Neuron (in vitro differentiated cells): ENCODE measurements around the gene ANKRD31.

Source experiments
- H2AFZ ChIP-seq: one replicate; pipeline ENCODE4 v1.6.1; 2013; ENCODE audit warnings: low read depth, mild to moderate bottlenecking, inconsistent platforms, low read length, moderate library complexity
- H3K27me3 ChIP-seq: one replicate; pipeline ENCODE4 v1.6.1; 2013; ENCODE audit warnings: low read length; ENCODE audit not compliant: insufficient read depth
- H3K36me3 ChIP-seq: one replicate; pipeline ENCODE4 v1.6.1; 2013; ENCODE audit warnings: low read length; ENCODE audit not compliant: insufficient read depth
- H3K4me1 ChIP-seq: one replicate; pipeline ENCODE4 v1.6.1; 2013; ENCODE audit warnings: low read length; ENCODE audit not compliant: insufficient read depth
- H3K4me3 ChIP-seq: 2 replicates; pipeline ENCODE4 v1.5.1; 2013; ENCODE audit warnings: mild to moderate bottlenecking, low read length, moderate library complexity
- H3K9me3 ChIP-seq: one replicate; pipeline ENCODE4 v1.6.1; 2013; ENCODE audit warnings: low read length

ANKRD31 gene

DNA sequence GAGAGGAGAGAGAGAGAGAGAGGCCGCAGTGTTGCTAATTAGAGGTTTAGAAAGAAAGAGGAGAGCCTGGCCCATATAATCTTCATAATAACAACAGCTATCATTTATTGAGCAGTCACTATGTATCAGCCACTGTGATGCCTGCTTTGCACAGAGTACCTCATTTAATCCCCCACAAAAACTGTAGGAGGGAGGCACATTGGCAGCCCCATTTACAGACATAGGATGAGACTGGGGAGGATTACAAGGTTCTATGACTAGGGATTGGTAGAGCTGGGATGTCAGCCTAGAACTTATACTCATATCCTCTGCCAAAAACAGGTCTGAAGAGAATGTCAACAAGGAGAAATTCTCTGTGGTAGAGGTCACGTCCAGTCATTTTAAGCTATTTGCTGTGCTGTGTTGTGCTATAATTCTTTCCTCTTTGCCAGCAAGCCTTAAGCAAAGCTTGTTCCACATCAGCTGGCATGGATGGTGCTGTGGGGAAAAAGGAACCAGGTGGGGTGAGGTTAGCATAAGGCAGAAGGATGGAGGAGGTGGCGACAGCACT is 177.6 kb downstream of the ANKRD31 start:
- Histone ChIP-seq H3K4me1 (peaks cover 6% of the 10 kb centered on the region), H3K36me3 (no peaks in the 10 kb centered on the region), H2AFZ (no peak overlapping the region), H3K9me3 (no peaks in the 10 kb centered on the region), H3K4me3 (no peak overlapping the region), H3K27me3 (no peaks in the 10 kb centered on the region)

DNA sequence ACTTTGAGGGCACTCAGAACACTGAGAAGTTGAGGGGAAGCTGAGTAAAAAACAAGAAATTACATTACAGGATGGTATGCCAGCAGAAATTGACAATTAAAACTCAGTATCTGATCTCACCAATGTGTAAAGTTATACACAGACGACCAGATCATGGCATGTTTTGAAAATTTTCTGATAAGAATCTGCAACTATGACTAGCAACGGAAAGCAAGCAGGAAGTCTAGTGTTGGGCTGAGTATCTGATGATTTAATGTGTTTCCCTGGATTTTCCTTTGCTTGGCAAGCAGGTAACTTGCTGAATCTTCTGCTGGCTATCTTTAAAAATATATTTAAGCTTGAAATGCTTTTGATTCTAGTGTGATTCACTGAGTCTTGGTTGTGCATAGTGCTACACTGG is 179.1 kb downstream of the ANKRD31 start:
- Histone ChIP-seq H2AFZ (no peak overlapping the region), H3K4me3 (no peak overlapping the region), H3K4me1 (peaks cover 6% of the 10 kb centered on the region), H3K27me3 (no peaks in the 10 kb centered on the region), H3K36me3 (no peaks in the 10 kb centered on the region), H3K9me3 (no peaks in the 10 kb centered on the region)

DNA sequence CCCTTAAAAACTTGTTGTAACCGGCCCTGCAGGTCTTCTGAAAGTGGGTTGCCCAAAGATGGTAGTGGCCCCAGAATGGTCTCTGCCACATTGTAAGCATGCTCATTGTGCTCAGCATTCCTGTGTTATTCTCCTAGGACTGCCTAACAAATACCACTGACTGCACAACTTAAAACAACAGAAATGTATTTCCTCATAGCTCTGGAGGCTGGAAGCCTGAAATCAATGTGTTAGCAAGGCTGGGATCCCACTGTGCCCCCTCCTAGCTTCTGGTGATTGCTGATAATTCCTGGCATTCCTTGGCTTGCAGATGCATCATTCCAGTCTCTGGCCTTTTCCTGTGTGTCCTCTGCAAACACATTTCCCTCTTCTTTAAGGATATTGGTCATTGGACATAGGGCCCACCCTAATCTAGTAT is 180.9 kb downstream of the ANKRD31 start:
- Histone ChIP-seq H3K36me3 (no peaks in the 10 kb centered on the region), H2AFZ (no peak overlapping the region), H3K4me1 (peaks cover 17% of the 10 kb centered on the region), H3K9me3 (no peaks in the 10 kb centered on the region), H3K27me3 (peaks cover 6% of the 10 kb centered on the region), H3K4me3 (no peak overlapping the region)

DNA sequence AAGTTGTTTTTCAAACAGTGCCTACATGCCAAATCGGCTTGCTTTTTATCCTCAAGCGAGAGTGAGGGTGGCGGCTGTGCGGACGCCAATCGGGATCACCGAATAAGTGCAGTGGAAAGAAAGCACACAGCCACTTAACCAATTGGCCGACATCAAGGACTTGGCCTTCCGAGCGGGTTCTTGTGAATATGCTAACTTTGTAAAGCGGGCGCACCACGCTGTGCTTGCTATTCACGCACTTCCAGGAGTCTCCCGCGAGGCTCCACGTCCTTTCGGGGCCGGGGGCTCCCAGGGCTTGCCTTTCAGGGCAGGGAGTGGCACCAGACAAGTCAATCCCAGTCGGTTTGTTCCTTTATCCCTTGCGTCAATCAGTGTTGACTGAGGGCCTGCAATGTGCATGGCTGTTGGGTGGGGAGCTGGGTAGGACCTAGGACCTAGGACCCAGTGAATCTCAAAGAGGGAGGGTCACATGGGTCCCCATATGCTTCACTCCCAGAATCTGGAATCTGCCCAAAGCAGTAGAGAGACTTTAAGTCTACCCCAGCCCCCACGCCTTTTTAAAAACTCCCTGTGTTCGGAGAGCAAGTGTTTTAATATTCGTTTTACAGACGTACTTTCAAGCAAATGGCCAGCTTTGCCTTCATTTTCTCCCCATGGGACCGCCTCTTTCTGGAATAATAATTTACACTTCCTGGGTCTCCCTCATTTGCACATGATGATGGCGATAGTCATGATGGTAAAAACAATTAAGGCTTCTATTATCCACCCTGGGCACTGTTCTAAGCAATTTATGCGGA is 182.3 kb downstream of the ANKRD31 start:
- no peaks in the 10 kb centered on the region for H3K9me3 ChIP-seq
- no peaks in the 10 kb centered on the region for H3K36me3 ChIP-seq
- H2AFZ ChIP-seq, result peak overlapping the region; percentile 67
- peaks cover 6% of the 10 kb centered on the region for H3K27me3 ChIP-seq
- H3K4me3 ChIP-seq, result peak overlapping the region; percentile 54
- H3K4me1 ChIP-seq, result peaks cover 17% of the 10 kb centered on the region

DNA sequence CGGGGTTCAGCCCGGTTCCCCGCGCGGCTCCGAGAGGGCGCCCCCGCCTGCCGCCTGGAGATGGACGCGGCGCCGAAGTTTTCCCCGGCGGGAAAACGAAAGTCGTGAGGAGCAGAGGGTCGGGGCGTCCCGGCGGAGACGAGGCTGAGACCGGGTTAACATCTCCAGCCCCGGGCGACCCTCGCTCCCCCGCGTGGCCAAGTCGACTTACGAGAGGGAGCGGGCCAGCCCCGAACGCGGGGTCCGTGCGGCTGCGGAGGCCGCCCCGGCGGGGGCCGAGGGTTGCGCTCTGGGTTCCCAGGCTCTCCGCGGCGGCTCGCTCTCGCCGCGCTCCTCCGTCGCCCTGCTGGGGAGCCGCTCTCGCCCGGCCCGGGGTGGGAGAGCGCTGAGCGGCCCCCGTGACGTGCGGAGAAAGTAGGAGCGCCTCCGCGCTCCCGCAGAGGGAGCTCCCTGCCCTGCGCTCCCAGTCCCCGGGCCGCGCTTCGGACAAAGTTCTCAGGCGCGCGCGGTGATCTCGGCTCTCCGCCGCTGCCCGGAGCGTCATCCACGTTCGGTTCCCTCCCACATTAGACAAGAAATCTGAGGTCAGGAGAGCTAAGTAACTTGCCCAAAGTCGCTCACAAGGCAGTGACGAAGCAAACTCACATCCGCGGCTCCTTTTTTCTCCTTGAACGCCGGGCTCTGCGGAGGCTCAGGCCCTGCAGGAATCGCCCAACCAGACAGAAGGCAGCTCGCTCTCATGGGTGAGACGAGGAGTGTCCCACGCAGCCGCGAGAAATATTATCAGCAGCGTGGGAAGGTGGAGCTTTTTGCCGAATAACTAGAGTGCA is 183.2 kb downstream of the ANKRD31 start:
- H3K27me3 ChIP-seq, result peaks cover 6% of the 10 kb centered on the region
- H3K4me3 ChIP-seq, result peak overlapping the region; percentile 54
- peak overlapping the region; percentile 67 for H2AFZ ChIP-seq
- no peaks in the 10 kb centered on the region for H3K9me3 ChIP-seq
- H3K36me3 ChIP-seq, result no peaks in the 10 kb centered on the region
- peaks cover 17% of the 10 kb centered on the region for H3K4me1 ChIP-seq

DNA sequence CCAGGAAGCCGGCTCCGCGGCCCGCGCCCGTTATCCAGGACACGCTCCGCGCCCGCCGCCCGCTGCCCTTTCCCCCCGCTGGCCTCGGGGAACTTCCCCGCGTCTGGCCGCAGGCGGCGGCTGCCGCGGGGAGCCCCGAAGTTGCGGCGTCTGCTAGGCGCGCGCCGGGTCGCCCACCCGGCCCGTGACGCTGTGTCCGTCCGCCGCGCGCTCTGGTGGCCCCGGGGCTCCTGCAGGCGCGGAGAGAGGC is 183.7 kb downstream of the ANKRD31 start:
- Histone ChIP-seq H3K4me3 (peak overlapping the region; percentile 54), H2AFZ (peak overlapping the region; percentile 67), H3K4me1 (peaks cover 17% of the 10 kb centered on the region), H3K27me3 (peaks cover 6% of the 10 kb centered on the region), H3K9me3 (no peaks in the 10 kb centered on the region), H3K36me3 (no peaks in the 10 kb centered on the region)

DNA sequence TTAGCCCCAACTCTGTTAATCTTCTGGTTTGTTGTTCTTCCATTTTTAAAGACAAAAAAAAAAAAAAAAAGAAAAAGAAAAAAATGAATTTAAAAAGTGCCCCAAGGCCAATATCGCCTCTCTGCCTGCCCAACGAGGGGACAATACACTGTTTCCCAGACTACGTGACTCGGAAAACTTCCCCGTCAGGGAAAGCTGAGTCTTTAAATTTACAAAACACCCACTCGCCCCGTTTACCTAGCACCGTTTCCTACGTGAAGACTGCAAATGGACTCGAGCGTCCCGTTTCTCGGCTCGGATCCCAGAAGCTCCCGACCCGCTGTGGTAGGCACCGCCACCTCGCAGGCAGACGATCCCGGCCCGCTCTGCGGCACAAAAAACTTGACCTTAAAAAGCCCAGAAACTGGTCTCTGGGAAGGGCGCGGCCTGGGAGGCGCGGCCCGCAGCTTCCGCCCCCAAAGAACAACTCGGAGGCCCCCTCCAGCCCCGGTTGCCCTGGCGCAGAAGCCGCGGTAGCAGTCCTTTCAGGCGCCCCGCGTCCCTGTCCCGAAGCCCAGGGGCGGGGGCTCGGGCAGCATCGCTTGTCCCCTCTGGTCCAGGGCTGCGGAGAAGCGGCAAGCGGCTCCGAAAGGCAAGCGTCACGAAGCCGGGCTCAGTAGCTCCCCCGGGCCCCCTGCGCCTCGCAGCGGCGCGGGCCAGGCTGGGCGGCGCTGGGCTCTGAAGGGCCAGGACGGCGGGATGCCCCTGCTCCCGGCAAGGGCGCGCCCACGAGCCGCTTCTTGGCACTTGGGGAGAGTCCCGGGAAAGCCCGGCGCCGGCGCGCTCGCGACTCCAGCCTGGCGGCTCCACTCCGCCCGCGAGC is 184.3 kb downstream of the ANKRD31 start, which contains the start of gene GCNT4:
GCNT4 (minus strand) TSS at position 367 of the 862 bp plus-strand sequence. CDS start 22,521 bp downstream, outside the sequence.
- Histone ChIP-seq H3K36me3 (no peaks in the 10 kb centered on the region), H3K27me3 (peaks cover 6% of the 10 kb centered on the region), H2AFZ (peak within 1 kb of the TSS; percentile 67), H3K4me3 (peak within 1 kb of the TSS; percentile 54), H3K9me3 (no peaks in the 10 kb centered on the region), H3K4me1 (peaks cover 17% of the 10 kb centered on the region)

DNA sequence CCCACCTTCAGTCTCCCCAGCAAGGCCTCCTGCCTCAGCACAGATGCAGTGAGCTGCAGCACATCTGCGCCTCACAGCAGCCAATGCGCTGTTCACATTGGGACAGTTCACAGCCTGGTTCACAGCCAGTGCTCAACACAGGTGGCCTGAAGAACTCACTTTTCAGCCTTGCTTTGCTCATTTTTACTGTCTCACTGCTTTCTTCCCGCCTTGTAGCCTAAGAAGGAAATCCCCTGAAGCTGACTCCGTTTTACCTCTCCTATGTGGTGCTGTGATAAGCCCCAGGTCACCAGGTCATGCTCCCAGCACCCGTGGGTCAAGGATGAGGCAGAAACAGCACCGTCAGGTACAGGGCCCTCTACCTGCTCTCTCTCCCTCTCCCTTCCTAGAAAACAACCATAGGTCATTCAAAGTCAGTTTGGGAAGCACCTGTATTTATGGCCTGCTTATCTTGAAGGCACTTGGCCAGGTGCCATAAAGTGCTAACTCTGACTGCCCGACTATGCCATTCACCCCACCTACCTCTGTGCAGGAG is 185.4 kb downstream of the ANKRD31 start:
- H2AFZ ChIP-seq, result no peak overlapping the region
- H3K36me3 ChIP-seq, result no peaks in the 10 kb centered on the region
- H3K4me1 ChIP-seq, result peaks cover 17% of the 10 kb centered on the region
- peaks cover 6% of the 10 kb centered on the region for H3K27me3 ChIP-seq
- H3K9me3 ChIP-seq, result no peaks in the 10 kb centered on the region
- peak overlapping the region; percentile 54 for H3K4me3 ChIP-seq

DNA sequence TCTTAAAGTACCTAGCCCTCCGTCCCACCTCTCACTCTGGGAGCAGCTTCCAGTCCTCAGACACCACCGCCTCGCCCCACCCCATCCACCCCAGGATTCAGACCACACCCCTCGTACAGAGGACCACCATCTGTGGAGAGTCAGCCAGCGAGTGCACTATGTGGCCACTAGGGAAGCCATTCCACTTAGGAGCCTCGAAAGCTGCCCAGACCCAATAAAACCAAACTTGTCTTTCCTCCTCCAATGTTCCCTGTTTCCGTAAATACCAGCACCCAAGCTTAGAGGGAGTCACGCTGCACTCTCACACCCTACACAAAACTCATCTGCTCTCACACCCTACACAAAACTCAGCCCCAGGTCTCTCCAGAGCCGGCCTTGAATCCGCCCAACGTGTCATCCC is 186.3 kb downstream of the ANKRD31 start:
- Histone ChIP-seq H3K4me3 (no peak overlapping the region), H3K27me3 (peaks cover 6% of the 10 kb centered on the region), H3K36me3 (no peaks in the 10 kb centered on the region), H3K4me1 (peaks cover 17% of the 10 kb centered on the region), H3K9me3 (no peaks in the 10 kb centered on the region), H2AFZ (no peak overlapping the region)

DNA sequence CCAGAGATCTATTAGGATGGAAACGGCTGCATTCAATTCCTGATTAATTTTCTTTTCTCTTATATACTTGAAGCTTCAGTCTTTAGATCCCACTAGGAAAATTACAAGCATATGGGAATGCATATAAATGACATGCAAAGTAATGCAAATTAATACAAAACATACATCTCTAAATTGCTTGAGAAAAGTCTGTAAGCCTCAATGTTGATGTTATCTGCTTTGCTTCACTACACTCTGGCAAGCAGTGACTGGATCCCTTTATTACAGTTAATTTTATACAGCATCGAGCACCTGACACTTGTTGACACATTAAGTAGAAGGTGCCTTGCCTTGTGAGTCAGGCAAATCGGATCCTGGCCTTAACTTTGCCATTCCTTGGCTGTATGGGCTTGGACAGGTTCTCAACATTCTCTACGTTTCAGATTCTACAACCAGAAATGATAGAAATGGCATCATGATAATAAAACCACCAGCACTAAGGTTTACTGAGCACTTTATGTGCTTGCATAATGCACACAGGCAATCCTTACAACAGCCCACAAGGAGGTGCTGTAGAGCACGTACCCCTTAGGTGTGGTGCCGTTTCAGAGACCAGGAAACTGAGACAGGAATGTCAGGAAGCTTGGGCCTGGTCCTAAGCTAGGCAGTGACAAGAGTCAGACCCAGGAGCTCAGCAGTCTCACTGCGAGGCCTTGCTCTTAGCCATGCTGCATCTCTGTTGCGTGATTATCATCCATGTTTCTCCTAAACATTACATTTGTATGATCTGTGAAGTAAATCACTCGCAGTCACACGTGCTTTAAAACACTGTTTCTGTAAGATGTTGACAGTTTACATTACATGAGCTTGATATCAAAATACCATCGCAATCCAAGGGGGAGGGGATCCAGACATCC is 187.0 kb downstream of the ANKRD31 start:
- no peaks in the 10 kb centered on the region for H3K36me3 ChIP-seq
- no peak overlapping the region for H3K4me3 ChIP-seq
- H3K4me1 ChIP-seq, result peaks cover 17% of the 10 kb centered on the region
- no peaks in the 10 kb centered on the region for H3K9me3 ChIP-seq
- H2AFZ ChIP-seq, result no peak overlapping the region
- H3K27me3 ChIP-seq, result peaks cover 6% of the 10 kb centered on the region

DNA sequence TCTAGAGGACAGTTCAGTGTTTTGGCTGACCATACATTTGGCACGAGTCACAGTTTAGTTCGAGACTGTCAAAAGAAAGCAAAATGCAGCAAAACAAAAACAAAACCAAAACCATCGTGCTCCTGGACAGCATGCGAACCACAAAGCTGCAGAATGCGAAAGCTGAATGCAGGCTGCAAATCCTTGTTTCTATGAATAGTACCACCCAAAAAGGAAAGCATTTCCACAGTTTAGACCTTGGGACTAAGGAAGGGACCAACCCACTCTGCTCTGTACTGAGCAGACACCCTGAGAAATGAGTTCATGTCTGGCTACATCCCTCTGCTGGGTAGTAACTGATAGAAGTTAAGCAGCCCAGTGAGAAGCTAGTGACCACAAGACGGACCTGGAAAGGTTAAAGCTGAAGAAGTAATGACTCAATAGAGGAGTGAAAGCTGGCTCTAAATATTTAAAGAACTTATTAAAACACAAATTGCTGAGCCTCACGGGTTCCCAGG is 188.2 kb downstream of the ANKRD31 start:
- H3K27me3 ChIP-seq, result peaks cover 6% of the 10 kb centered on the region
- H3K4me1 ChIP-seq, result peaks cover 11% of the 10 kb centered on the region
- no peak overlapping the region for H2AFZ ChIP-seq
- H3K36me3 ChIP-seq, result no peaks in the 10 kb centered on the region
- H3K4me3 ChIP-seq, result no peak overlapping the region
- no peaks in the 10 kb centered on the region for H3K9me3 ChIP-seq
